Islet precursor cell (in vitro differentiated cells): ENCODE data around the gene FAM227B.
"Not testable (repeated sequence)": the region's sequence is repeated elsewhere in the genome, so short reads cannot be mapped to it uniquely, and the experiment has no call there.

Experiments
- DNase-seq: peaks from one replicate; pipeline ENCODE4 v3.0.0-alpha.2; 2018

The FAM227B gene

GRCh38 chr15:49610157-49610918 is 10.3 kb downstream of the FAM227B start:
- DNase-seq, result no peak

- DNase-seq, result no peak
Measured at GRCh38 chr15:49606594-49606993, 14.0 kb downstream of the FAM227B start.

GRCh38 chr15:49605588-49605987 is 15.0 kb downstream of the FAM227B start:
- no peak for DNase-seq

GRCh38 chr15:49604625-49605409 is 15.8 kb downstream of the FAM227B start:
- no peak for DNase-seq

GRCh38 chr15:49592829-49593316 is 27.7 kb downstream of the FAM227B start:
- DNase-seq, result not testable (repeated sequence)

GRCh38 chr15:49589030-49589429 is 31.6 kb downstream of the FAM227B start:
- no peak for DNase-seq

- no peak for DNase-seq
Measured at GRCh38 chr15:49573421-49573820, 47.2 kb downstream of the FAM227B start.

- DNase-seq, result no peak
Measured at GRCh38 chr15:49570672-49571071, 49.9 kb downstream of the FAM227B start.

GRCh38 chr15:49570174-49570573 is 50.4 kb downstream of the FAM227B start:
- no peak for DNase-seq

- no peak for DNase-seq
Measured at GRCh38 chr15:49560045-49560444, 60.6 kb downstream of the FAM227B start.

GRCh38 chr15:49558929-49559328 is 61.7 kb downstream of the FAM227B start:
- DNase-seq, result no peak

GRCh38 chr15:49556437-49556836 is 64.2 kb downstream of the FAM227B start:
- DNase-seq, result no peak

- not testable (repeated sequence) for DNase-seq
Measured at GRCh38 chr15:49550342-49550741, 70.3 kb downstream of the FAM227B start.

GRCh38 chr15:49538520-49538919 is 82.1 kb downstream of the FAM227B start:
- no peak for DNase-seq

GRCh38 chr15:49530092-49530491 is 90.5 kb downstream of the FAM227B start:
- DNase-seq, result no peak

GRCh38 chr15:49528289-49528688 is 92.3 kb downstream of the FAM227B start:
- DNase-seq, result no peak

GRCh38 chr15:49521802-49522201 is 98.8 kb downstream of the FAM227B start:
- no peak for DNase-seq

- DNase-seq, result not testable (repeated sequence)
Measured at GRCh38 chr15:49512739-49513138, 107.9 kb downstream of the FAM227B start.

- DNase-seq, result no peak
Measured at GRCh38 chr15:49507261-49507660, 113.4 kb downstream of the FAM227B start.

- DNase-seq, result no peak
Measured at GRCh38 chr15:49506341-49506740, 114.3 kb downstream of the FAM227B start.

- DNase-seq, result no peak
Measured at GRCh38 chr15:49501586-49501985, 119.0 kb downstream of the FAM227B start.

- no peak for DNase-seq
Measured at GRCh38 chr15:49495993-49496753, 124.4 kb downstream of the FAM227B start.

GRCh38 chr15:49494842-49495241 is 125.8 kb downstream of the FAM227B start:
- no peak for DNase-seq
